Midbrain (tissue), 1 donor: Measurements from ENCODE around the gene ACTN3.
"Not testable (repeated sequence)": the region's sequence is repeated elsewhere in the genome, so short reads cannot be mapped to it uniquely, and the experiment has no call there.

Experiments used
- DNase-seq: peaks from one replicate; lab custom pipeline; 2025; lab: John Stamatoyannopoulos, UW

Gene ACTN3

DNA sequence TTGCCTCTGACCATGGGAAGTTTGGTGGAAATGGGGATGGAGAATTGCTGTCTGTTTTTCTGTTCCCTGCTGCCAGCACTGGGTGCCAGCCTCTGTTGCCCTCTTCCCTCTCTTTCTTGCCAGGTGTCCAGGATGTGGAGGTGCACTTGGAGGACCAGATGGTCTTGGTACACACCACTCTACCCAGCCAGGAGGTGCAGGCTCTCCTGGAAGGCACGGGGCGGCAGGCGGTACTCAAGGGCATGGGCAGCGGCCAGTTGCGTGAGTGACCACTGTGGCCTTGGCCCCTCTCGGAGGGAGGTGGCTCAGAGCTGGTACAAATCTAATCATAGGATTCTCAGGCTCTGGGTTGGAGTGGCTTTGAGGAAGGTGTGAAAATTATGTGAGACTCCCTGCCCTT lies 52.3 kb downstream of the ACTN3 start:
- no peak for DNase-seq

DNA sequence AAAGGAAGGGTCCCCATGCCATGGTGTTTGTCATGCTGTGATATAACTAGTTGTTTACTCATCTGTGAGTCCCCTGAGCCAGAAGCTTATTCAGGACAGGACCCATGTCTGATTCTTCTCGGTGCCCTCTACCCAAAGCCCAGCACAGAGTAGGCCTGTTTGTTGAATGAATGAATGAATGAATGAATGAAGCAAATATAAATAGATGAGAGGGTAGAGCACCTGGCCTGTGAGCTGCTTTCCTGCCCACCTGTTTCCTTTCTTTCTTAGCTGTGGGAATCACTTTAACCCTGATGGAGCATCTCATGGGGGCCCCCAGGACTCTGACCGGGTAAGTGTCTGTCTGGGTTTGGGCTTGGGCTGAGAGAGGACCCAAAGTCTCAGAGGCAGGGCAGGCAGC lies 53.5 kb downstream of the ACTN3 start:
- DNase-seq = no peak

DNA sequence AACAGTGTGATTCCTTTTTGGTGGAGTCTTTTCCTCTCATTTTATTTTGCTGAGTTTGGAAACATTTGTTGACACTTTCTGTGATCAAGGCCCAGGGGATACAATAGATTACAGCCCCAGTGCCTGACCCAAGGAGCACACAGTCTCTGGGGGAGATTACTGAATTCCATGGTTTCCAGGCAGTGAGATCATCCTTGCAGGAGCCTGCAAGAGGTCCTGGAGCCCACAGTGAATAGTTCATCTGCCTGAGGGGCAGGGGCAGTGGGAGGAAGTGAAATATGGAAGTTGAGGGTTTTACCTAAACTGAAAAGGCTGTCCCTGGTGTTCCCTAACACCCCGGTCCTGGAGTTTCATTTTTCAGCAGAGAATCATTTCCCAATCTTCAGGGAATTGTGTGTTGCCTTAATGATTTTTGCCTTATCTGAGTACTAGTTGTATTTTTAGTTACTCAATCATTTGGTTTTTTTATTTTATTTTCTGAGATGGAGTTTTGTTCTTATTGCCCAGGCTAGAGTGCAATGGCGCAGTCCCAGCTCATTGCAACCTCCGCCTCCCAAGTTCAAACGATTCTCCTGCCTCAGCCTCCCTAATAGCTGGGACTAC lies 54.0 kb downstream of the ACTN3 start:
- DNase-seq = no peak

DNA sequence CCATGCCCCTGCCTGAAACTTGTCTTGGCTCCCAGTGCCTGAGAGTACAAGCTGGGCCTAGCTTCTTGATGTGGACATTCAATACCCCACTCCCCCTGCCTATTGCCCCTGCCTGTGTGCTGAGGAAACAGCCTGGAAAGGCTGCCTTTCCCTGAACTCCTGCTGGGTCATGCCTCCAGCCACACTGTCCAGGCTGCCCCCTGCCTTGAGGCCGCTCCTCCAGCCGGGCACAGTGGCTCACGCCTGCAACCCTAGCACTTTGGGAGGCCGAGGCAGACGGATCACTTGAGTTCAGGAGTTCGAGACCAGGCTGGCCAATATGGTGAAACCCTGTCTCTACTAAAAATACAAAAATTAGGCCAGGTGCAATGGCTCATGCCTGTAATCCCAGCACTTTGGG lies 56.4 kb downstream of the ACTN3 start:
- no peak for DNase-seq

DNA sequence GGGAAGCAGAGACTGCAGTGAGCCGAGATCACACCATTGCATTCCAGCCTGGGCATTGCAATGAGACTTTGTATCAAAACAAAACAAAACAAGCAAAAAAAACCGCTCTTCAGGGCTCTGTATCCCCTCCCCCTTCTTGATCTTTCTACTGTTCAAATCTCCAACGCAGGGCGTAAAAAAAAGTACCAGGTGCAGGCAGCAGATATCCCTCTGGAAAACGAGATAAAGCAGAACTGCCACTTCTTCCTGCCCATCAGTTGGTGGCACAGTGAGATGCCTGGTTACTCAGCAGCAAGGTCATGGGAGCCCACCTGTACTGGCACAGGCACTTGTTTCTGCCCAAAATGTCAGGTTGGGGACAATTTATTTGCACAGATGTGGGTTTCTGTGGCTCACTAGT lies 57.5 kb downstream of the ACTN3 start:
- no peak for DNase-seq

DNA sequence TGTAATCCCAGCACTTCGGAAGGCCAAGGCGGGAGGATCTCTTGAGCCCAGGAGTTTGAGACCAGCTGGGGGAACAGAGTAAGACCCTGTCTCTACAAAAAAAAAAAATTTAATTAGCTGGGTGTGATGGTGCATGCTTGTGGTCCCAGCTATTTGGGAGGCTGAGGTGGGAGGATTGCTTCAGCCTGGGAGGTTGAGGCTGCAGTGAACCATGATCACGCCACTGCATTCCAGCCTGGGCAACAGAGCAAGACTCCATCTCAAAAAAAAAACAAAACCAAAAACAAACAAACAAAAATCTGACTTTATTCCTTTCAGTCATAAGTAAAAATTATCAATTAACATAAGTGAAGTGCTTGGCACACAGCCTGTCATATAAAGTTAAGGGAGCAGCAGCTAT lies 59.9 kb downstream of the ACTN3 start:
- DNase-seq = not testable (repeated sequence)

DNA sequence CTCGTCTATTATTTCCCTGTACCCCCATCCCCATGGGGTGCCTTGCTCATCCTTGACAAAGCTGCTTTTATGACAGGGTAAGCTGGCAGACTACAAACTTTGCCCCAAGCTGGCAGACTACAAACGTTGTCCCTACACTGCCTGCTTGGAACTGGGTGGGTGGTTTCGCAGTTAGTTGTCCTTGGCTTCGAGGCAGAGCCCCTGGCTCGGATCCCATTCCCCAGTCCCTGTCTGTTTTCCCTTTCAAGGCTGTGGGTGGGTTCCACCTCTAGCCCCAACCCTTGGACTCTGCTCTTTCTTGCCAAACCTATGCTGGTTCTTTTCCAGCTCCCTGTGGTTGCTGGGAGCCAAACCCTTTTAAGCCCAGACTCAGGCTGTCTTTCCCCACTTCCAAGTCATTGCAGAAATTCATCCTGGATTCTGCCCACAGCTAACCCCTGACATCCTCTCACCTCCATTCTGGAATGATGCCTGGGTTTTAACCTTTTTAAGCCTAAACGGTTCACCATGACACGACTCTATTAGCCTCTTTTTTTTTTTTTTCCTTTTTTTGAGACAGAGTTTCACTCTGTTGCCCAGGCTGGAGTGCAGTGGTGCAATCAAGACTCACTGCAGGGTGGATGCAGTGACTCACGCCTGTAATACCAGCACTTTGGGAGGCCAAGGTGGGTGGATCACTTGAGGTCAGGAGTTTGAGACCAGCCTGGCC lies 60.6 kb downstream of the ACTN3 start:
- peak; percentile 79 for DNase-seq

DNA sequence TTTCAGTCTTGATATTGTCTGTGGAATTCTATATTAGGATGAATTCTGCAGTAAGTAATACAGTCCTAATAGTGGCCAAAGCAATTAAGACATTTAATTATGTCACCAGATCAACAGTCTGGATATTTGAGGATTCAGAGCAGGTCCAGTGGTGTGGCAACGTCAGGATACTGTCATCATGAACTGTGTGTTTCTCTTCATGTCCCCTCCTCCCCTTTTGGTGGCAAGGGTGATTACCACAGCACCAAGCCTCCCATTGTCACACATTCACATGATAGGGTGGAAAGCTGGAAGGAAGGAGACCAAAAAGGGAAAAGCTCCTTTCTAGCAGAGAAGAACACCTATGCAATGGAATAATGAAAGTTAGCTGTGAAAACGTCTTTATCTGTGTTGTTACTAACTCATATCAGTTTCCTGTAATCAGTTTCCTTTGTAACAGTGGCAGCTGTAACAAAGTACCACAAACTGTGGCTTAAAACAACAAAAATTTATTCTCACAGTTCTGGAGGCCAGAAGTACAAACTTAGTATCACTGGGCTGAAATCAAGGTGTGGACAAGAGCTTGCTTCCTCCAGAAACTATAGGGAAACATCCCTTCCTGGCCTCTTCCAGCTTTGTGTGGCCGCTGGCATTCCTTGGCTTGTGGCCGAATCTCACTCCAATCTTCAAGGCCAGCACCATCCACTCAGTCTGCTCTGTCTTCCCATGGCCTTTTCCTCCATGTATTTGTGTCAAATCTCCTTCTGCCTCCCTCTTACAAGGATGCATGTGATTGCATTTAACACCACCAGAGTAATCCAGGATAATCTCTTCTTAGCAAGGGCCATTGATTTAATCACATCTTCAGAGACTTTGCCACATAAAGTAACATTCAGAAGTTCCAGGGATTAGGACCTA lies 63.3 kb downstream of the ACTN3 start:
- no peak for DNase-seq

DNA sequence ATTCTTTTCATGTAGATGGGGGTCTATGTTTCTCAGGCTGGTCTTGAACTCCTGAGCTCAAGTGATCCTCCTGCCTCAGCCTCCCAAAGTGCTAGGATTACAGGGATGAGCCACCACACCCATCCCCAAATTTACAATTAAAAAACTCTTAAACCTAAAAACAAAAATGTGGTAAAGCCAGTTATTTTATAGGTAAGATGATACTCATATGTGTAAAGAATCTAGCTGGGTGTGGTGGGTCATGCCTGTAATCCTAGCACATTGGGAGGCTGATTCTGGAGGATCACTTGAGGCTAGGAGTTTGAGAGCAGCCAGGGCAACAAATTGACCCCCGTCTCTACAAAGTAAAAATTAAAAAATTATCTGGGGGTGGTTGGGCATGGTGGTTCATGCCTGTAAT lies 65.8 kb downstream of the ACTN3 start:
- DNase-seq = no peak
